ENCODE results near the gene SH2B2.

DNA sequence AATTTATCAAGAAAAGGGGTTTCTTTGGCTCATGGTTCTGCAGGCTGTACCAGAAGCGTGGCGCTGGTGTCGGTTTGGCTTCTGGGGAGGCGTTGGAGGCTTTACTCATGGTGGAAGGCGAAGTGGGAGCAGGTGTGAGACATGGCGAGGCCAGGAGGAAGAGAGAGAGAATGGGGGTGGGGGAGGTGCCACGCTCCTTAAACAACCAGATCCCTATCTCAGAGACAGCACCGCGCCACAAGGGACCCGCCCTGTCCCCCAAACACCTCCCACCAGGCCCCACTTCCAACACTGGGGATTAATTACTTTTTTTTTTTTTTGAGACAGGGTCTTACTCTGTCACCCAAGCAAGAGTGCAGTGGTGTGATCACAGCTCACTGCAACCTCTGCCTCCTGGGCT lies 18.0 kb upstream of the SH2B2 start:
- TF ChIP-seq, protein P1, sequence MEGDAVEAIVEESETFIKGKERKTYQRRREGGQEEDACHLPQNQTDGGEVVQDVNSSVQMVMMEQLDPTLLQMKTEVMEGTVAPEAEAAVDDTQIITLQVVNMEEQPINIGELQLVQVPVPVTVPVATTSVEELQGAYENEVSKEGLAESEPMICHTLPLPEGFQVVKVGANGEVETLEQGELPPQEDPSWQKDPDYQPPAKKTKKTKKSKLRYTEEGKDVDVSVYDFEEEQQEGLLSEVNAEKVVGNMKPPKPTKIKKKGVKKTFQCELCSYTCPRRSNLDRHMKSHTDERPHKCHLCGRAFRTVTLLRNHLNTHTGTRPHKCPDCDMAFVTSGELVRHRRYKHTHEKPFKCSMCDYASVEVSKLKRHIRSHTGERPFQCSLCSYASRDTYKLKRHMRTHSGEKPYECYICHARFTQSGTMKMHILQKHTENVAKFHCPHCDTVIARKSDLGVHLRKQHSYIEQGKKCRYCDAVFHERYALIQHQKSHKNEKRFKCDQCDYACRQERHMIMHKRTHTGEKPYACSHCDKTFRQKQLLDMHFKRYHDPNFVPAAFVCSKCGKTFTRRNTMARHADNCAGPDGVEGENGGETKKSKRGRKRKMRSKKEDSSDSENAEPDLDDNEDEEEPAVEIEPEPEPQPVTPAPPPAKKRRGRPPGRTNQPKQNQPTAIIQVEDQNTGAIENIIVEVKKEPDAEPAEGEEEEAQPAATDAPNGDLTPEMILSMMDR (conservative IDR thresholded peaks at IDR 0.05 in 1 of 2, IDR thresholded peaks at IDR 0.05 in 1 of 2; ENCODE audit: low read depth in 1 of 2, low read length in 2 of 2) = no peak
- TF ChIP-seq EZH2 (IDR thresholded peaks at IDR 0.05; ENCODE audit: low read length, missing control alignments) = no peak

Data from fibroblast of lung (primary cell).